ENCODE results near the gene ITGBL1.

- TF ChIP-seq POLR2A (IDR thresholded peaks at IDR 0.05), result no peak
- TF ChIP-seq CTCF (IDR thresholded peaks at IDR 0.05), result no peak
These were observed 2.3 kb downstream of the ITGBL1 start for GRCh38 chr13:101454767-101455166.

Data from ovary (tissue), 3 donors.